NB4 (cell line): ENCODE measurements around the gene UROC1.

ENCODE experiments used
- CTCF ChIP-seq: IDR thresholded peaks from one replicate; pipeline ENCODE4 v1.5.1; 2012; ENCODE audit warnings: low read depth, low read length
- MYC ChIP-seq: IDR thresholded peaks from 2 replicates; pipeline ENCODE4 v1.6.1; 2011; ENCODE audit warnings: low read depth, low read length
- POLR2A ChIP-seq: IDR thresholded peaks from 2 replicates; pipeline ENCODE4 v1.6.1; 2011; ENCODE audit warnings: mild to moderate bottlenecking; ENCODE audit not compliant: insufficient read length; ENCODE audit errors: extremely low read depth

DNA sequence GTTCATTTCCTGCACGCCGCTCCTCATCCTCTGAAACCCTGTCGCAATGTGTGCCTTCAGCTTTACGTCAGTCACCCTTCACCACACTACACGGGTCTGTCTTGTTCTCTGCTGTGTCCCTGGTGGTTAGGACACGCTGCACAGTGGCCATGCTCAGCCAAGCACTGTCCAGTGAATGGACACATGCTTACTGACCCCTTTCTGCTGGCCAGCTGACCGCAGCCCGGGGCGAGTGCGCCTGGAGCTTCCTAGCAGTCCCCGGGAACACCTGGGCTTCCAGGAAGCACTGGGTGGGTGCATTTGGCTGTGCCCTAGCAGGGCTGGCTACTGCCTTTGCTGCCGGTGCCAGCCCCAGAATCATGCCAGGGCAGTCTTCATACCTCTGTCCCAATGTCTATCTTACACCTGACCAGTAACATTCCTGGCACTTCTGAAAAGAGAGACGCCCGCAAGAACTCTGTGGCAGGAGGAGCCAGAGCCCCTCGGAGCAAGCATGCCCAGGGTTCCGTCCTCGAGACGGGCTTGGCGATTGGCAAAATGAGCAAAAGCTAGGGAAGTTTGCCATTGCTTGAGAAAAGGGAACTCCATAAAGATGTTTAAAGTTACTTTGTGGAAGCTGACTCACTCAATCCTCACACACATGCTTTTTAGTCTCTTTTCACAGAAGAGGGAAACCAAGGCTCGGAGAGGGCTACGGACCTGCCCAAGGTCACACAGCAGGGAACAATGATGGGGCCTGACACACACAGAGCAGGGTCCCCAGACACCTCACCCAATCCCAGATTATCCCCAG is 26.2 kb downstream of the UROC1 start:
- TF ChIP-seq CTCF: no peak
- TF ChIP-seq POLR2A: no peak
- TF ChIP-seq MYC: no peak
